Measurements from ENCODE around the gene KCND3.

The KCND3 gene

GRCh38 chr1:111720977-111721786 is 268.3 kb downstream of the KCND3 start:
- no peak for TF ChIP-seq CTCF (conservative IDR thresholded peaks at IDR 0.05; ENCODE audit: low read length)
- no peak for DNase-seq (ENCODE audit: low read depth)
- no peak overlapping the region for H3K4me3 ChIP-seq (ENCODE audit: low read length)

All from AG10803 (cell line).